CD4-positive, alpha-beta T cell treated with Interferon alpha-2 for 1 hour (primary cell): ENCODE measurements around the gene HMGXB3.
A peak's percentile ranks its signal among the peaks of the same experiment; 100 is the strongest.
"Not testable (repeated sequence)": the region's sequence is repeated elsewhere in the genome, so short reads cannot be mapped to it uniquely, and the experiment has no call there.

Experiments
- DNase-seq, 2 donors: peaks; one replicate each; pipeline ENCODE4 v3.0.0-alpha.2; 2020 to 2022

The HMGXB3 gene

GRCh38 chr5:150069672-150070627 is 69.4 kb downstream of the HMGXB3 start:
- DNase-seq, result no peak

GRCh38 chr5:150070821-150071220 is 70.3 kb downstream of the HMGXB3 start:
- DNase-seq, result no peak

DNA sequence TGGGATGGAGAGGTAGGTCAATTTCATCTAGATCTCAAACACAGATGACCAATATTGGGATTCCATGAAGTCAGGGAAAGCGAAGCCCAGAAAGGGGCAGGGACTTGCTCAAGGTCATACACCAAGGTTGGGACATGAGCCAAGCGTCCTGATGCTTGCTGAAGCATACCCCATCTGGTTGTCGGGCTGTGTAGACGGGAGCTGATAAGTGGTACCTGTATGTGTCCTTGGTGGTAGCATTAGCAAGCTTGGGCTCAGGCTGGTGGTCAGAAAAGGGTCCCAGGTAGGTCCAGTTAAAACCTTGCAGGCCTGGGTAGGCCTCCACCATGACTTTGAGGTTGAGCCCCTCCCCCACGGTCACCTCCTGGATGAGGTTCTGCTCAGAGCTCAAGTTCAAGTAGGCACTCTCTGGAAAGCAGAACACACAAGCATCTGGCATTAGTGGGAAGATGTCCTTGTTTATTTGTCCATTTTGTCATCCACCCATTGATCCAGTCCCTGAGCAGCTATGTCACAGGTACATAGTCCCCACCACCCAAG is 72.6 kb downstream of the HMGXB3 start:
- no peak for DNase-seq

DNA sequence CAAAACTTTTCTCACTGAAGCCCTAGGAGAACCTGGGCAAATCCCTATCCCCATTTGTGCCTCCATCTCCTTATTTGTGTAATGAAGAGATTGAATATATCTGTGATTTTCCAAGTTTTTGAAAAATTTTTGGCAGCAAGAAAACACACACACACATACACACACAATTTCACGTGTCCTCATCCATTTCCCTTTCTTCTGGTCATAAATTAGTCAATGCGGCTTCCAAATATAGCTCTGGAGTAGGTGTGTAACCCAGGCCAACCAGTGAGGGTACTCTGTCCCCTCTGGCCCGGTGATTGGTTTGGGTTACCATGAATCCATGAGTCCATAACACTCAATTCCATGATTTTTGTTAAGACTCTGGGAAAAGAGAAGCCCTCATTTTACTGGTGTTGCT is 73.1 kb downstream of the HMGXB3 start:
- no peak for DNase-seq

GRCh38 chr5:150075233-150075632 is 74.7 kb downstream of the HMGXB3 start:
- DNase-seq, result no peak

- no peak for DNase-seq
Observed at GRCh38 chr5:150075806-150076205, 75.3 kb downstream of the HMGXB3 start.

DNA sequence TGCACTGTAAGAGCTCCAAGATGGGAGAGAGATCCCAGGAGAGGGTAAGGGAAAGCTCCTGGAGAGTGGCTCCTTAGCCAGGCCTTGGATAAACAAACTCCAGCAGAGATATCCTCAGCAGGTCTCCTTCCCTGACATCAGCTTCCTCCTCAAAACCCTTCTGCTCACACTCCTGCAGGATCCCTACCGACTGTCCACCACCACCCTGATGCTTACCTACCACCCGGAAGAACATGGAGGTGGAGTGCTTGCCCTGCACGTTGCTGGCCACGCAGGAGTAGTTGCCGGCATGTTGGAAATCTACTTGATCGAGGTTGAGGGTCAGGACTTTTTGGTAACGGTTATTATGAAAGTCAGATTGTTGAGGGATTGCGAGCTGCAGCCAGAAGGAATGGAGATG is 76.5 kb downstream of the HMGXB3 start:
- no peak for DNase-seq

DNA sequence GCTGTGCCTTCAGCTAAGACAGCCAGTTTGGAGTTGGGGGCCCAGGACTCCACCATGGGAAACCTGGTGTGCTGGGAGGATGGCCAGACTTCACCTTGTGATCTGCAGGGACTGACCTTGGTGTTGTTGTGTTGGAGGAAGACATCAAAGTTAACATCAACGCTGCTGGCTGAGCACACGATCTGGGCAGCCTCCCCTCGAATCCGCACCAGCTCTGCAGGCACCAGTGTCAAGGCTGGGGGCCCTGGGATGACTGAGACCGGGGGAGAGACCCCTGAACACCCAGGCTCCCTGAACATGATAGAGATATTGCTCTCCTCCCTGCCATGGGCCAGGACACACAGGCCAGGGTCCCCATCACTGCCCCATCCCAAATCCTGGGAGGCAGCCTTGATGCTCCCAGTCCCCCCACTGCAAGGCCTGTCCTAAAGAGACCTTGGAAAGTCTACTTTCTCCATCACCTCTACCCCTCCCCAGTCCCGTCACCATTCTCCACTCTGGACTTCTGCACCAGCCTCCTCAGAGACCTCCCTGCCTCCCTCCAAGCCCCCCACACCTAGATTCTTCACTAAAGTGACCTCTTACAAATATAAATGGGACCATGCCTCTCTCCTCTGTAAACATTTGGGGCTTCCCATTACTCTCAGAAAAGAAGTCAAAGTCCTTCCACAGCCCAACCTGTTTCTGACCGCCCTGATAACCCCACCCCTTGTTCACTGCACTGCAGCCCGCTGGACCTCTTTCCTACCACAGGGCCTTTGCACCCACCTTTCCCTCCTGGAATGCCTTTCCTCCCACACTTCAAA is 77.7 kb downstream of the HMGXB3 start:
- DNase-seq, result no peak

DNA sequence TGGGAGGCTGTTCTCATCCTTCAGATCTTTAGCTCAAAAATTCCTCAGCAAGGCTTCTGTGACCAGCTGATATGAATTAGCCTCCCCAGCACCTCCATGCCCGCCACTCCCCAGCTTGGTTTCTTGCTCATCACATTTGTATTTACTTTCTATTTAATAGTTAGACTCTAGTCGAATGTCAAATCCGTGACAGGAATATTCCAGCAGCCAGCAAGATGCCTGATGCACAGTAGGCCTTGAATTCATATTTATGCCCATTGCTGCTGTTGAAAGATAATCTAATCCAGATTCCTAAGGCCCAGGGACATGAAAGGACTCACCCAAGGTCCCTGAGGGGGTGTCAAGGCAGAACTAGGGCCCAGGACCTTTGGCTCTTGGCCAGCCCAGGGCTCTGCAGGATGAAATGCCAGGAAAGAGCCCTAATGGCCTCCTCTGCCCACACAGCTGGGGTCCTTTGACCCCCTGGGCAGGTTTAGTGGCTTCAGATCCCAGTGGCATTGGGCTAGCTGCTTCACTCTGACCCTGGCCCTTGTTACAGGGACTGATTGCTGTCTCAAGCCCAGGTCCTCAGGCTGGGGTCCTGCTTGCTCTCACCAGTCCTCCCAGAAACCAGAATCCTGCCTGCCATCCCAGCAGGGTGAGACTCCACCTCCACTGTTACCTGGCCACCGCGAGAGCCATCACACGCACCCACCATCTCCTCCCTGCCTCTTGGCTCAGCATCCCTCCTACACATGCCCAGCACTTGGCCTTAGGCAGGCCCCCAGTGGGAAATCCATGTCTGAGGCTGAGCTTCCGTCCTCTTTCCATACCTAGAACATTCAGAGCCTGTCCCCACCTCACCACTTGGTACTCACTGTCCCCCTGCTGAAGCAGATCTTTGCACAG is 78.5 kb downstream of the HMGXB3 start:
- no peak for DNase-seq

DNA sequence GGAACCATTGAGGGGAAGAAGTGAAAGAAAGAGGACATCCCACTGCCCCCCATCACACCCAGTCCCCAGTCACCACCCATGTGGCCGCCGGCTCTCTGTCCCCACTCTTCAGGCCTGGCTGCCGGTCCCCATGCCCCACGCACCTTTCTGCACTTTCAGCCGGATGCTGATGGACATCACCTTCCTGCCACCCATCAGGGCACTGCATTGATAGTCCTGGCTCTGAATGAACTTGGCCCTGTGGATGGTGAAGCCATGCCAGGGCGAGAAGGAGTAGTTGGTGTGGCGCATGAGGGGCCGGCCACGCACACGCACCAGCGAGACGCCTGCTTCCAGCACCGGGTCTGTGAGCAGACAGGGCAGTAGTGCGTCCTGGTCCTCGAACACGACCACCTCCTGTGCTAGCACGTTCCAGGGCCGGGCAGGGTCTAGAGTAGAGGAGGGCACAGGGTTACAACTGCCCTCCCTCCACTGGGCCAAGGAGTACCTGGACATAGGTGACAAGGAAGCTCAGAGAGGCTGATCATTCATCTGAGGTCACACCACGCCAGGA is 79.4 kb downstream of the HMGXB3 start:
- no peak for DNase-seq

DNA sequence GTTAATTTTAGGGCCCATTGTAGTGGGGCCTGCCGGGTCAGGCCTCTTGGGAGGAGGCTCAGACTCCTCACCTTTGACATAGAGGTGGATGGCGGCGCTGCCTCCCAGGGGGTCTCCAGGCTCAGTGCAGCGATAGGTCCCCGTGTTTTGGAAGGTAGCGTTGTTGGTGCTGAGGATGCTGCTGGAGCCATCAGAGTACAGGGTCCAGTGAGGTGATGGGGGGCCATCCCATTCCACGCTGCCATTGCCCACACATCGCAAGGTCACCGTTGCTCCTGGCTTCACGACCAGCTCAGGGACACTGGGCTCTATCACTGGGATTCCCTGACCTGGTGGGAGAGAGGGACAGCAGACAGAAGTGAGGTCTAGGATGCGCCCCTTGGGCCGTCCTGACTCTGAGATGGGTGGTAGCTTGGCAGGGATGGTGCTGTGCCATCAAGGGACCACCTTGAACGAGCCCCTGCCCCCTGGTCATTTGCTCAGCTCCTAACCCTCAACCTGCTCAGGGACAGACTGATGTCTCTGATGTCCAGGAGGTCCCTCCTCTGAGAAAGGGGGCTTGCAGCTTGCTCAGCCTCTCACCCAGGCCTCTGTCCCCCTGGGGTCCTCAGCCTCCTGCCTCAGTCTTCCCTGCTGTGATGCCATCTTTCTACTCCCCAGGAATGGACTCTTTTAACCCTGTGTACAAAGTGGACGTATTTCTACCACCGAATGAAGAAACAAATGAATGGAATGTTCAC is 80.3 kb downstream of the HMGXB3 start:
- DNase-seq, result no peak

- DNase-seq, result peak; percentile 14 to 34
Observed at GRCh38 chr5:150081541-150082283, 81.2 kb downstream of the HMGXB3 start.

DNA sequence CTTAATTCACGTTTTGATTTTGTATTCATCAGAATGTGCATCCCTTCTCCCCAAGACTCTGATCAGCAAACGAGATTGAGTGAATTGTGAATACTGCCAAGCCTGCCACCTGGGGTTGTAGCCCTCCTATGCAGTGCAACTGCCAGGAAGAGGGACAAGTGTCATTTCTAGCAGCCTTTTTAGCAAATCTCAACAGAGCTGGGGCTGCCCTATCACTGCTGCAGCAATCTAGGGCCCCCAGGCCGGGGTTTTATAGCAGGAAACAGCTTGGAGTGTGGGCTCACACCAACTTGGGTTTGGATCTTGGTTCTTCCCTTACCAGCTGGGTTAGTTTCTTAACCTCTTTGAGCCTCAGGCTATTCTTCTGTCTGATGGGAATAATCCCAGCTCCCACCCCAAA is 81.8 kb downstream of the HMGXB3 start:
- DNase-seq, result no peak

GRCh38 chr5:150082889-150083288 is 82.3 kb downstream of the HMGXB3 start:
- DNase-seq, result no peak

- not testable (repeated sequence) for DNase-seq
Observed at GRCh38 chr5:150084754-150085153, 84.2 kb downstream of the HMGXB3 start.

DNA sequence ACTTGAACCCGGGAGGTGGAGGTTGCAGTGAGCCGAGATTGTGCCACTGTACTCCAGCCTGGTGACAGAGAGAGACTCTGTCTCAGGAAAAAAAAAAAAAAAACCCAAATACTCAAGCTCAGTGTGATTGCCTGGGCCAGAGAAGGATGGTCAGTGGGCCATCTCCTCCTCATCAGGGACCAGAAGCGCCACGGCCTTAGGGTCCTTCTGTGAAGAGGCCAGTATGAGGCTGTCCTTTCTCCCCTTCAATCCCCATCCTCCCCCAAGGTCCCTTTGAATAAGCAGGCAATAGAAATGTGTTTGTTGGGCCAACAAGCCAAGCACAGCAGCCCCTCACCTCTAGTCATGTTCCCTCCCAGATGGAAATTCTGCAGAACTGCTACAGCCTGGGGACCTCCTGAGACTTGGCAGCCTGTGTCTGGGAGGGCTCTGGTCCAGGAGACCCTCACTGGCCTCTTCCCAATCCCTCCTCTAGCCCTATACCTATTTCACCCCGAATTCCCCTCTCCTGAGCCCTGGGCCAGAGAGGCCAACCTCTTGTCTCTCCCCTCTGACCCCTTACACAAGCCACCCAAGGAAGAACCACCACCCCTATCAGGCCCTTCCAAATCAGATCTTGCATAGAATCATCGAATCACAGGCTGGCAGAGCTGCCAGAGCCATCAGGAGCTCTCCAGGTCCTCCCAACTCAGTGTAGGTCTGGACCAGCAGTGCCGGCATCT is 84.8 kb downstream of the HMGXB3 start:
- DNase-seq, result no peak

GRCh38 chr5:150085950-150086715 is 85.6 kb downstream of the HMGXB3 start, which contains the start of gene CSF1R:
CSF1R (minus strand) TSS chr5:150086554; CDS start chr5:150086427, 127 bp downstream.
- no peak for DNase-seq

DNA sequence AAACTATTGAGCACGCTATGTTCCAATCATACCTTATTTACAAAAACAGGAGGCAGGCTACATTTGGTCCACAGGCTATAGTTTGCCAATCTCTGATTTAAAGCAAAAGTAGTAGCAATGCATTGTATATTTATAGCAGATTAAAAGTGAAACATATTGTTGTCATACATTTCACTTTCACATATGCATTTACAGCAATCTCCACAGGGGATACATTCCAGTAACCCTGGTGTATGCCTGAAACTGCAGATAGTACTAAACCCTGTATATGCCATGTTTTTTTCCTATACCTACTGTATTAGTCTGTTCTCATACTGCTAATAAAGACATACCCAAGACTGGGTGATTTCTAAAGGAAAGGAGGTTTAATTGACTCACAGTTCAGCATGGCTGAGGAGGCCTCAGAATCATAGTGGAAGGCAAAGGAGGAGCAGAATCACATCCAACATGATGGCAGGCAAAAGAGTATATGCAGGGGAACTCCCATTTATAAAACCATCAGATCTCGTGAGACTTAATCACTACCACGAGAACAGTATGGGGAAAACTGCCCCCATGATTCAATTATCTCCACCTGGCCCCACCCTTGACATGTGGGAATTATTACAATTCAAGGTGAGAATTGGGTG is 91.7 kb downstream of the HMGXB3 start:
- DNase-seq, result no peak

DNA sequence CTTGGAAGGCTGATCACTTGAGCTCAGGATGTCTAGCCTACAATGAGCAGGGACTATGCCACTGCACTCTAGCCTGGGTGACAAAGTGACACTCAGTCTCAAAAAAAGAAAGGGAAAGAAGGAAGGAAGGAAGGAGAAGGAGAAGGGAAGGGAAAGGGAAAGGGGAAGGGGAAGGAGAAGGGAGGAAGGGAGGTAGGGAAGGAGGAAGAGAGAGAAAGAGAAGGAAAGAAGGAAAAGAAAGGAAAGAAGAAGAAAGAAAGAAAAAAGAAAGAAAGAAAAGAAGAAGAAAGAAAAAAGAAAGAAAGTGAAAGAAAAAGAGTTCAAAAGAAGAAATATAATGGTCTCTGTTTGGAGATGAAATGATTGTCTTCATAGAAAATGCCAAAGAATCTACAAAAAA is 96.6 kb downstream of the HMGXB3 start:
- no peak for DNase-seq
